Mammary epithelial cell (primary cell): Measurements from ENCODE around the gene DOCK1.
"Not testable (repeated sequence)": the region's sequence is repeated elsewhere in the genome, so short reads cannot be mapped to it uniquely, and the experiment has no call there.

Source experiments
- CTCF ChIP-seq, 2 donors: IDR thresholded peaks in 1 of 2; conservative IDR thresholded peaks in 1 of 2; 2 replicates each; pipeline ENCODE4 v1.5.1; 2011 to 2012; ENCODE audit warnings: inconsistent platforms in 2 of 2, low read length in 2 of 2, mild to moderate bottlenecking in 2 of 2, control low read depth in 1 of 2, low read depth in 1 of 2; ENCODE audit not compliant: insufficient read depth in 1 of 2; ENCODE audit errors: extremely low read depth in 1 of 2
- EZH2 ChIP-seq: IDR thresholded peaks from 2 replicates; pipeline ENCODE4 v1.6.1; 2012; ENCODE audit warnings: low read length, inconsistent platforms, borderline replicate concordance

- not testable (repeated sequence) for TF ChIP-seq CTCF (conservative IDR thresholded peaks at IDR 0.05 in 1 of 2, IDR thresholded peaks at IDR 0.05 in 1 of 2; ENCODE audit: extremely low read depth in 1 of 2, insufficient read depth in 1 of 2, low read depth in 1 of 2, low read length in 2 of 2); EZH2
Measured at GRCh38 chr10:126916952-126917351, 11.7 kb downstream of the DOCK1 start.
